Testis (tissue), 2 donors: ENCODE measurements around the gene EFNB3.

Source experiments
- CTCF ChIP-seq, 3 experiments: fragments of 450-650 bp in 2 of 3; fragments of 200-600 bp in 1 of 3; sonication (generic) in 1 of 3; IDR thresholded peaks; one replicate each; pipeline ENCODE4 v1.5.1; 2016 to 2019; ENCODE audit warnings: antibody characterized with exemption in 3 of 3, mild to moderate bottlenecking in 2 of 3, moderate library complexity in 1 of 3
- POLR2A ChIP-seq: fragments of 450-650 bp; IDR thresholded peaks from one replicate; pipeline ENCODE4 v1.6.1; 2017; ENCODE audit warnings: antibody characterized with exemption, mild to moderate bottlenecking, moderate library complexity

GRCh38 chr17:7705269-7706255, 560 bp downstream of the EFNB3 start:
- TF ChIP-seq CTCF (IDR thresholded peaks at IDR 0.05) = no peak
- TF ChIP-seq POLR2A = no peak
